Measurements from ENCODE around the gene TXNRD1. TPM values are rescaled to one million over a fixed set of nuclear protein-coding genes. Genes with fewer than 3 reads are reported as not detected.

TXNRD1 gene
- total and polyA plus RNA-seq, 12 donors: 53.9 to 487 (median 290) TPM

GRCh38 chr12:104309446-104309993, 93.9 kb downstream of the TXNRD1 start:
- no peak for DNase-seq
- no peak for TF ChIP-seq CTCF (IDR thresholded peaks at IDR 0.05)
- no peak for TF ChIP-seq POLR2A (IDR thresholded peaks at IDR 0.05)
- Histone ChIP-seq H3K4me3 (no peak overlapping the region), H3K9me3 (replicated peaks in 1 of 3) (no peaks in the 10 kb centered on the region), H3K27me3 (no peaks in the 10 kb centered on the region), H3K36me3 (replicated peaks in 1 of 2) (peaks cover 0 to 41% of the 10 kb centered on the region in 2 donors), H3K4me1 (replicated peaks in 1 of 2) (peaks cover 23 to 51% of the 10 kb centered on the region in 2 donors), H3K27ac (peak overlapping the region in 1 of 5 donors; percentile 14)
- intact Hi-C loops (cut with DNase I): no loop called here
- 92 to 95% (median 95%) methylated on average over 4 of the region's 4 CpGs for WGBS, 4 donors

- peaks cover 17 to 37% of the 10 kb centered on the region in 2 donors for H3K4me1 ChIP-seq (replicated peaks in 1 of 2)
- WGBS, 4 donors: 60 to 70% (median 67%) methylated on average over 5 of the region's 5 CpGs
- peaks cover 0 to 55% of the 10 kb centered on the region in 2 donors for H3K36me3 ChIP-seq (replicated peaks in 1 of 2)
- intact Hi-C loops (cut with DNase I): loop anchor here in 1 of 2 donors (5.0 kb wide), 1 partner anchor 821 kb away; no protein-coding TSS in a partner anchor
- no peaks in the 10 kb centered on the region for H3K27me3 ChIP-seq
- H3K27ac ChIP-seq: peak overlapping the region in 1 of 5 donors; percentile 31
- DNase-seq: no peak
- H3K4me3 ChIP-seq: no peak overlapping the region
- no peaks in the 10 kb centered on the region for H3K9me3 ChIP-seq (replicated peaks in 1 of 3)
- TF ChIP-seq POLR2A (IDR thresholded peaks at IDR 0.05) (no peak), CTCF (IDR thresholded peaks at IDR 0.05) (no peak)
Observed at GRCh38 chr12:104310751-104311633, 95.4 kb downstream of the TXNRD1 start.

GRCh38 chr12:104312202-104312601, 96.6 kb downstream of the TXNRD1 start:
- Histone ChIP-seq H3K27ac (no peak overlapping the region), H3K4me1 (replicated peaks in 1 of 2) (peaks cover 5 to 25% of the 10 kb centered on the region in 2 donors), H3K36me3 (replicated peaks in 1 of 2) (peaks cover 0 to 67% of the 10 kb centered on the region in 2 donors), H3K9me3 (replicated peaks in 1 of 3) (no peaks in the 10 kb centered on the region), H3K4me3 (no peak overlapping the region), H3K27me3 (no peaks in the 10 kb centered on the region)
- 92 to 96% (median 95%) methylated on average over 1 of the region's 1 CpG for WGBS, 4 donors
- no peak for DNase-seq
- TF ChIP-seq POLR2A (IDR thresholded peaks at IDR 0.05) (no peak), CTCF (IDR thresholded peaks at IDR 0.05) (no peak)
- intact Hi-C loops (cut with DNase I): loop anchor here in 1 of 2 donors (5.0 kb wide), 1 partner anchor 820 kb away; no protein-coding TSS in a partner anchor

- H3K9me3 ChIP-seq (replicated peaks in 1 of 3): no peaks in the 10 kb centered on the region
- no peak overlapping the region for H3K4me3 ChIP-seq
- TF ChIP-seq CTCF (IDR thresholded peaks at IDR 0.05) (no peak), POLR2A (IDR thresholded peaks at IDR 0.05) (no peak)
- WGBS, 4 donors: 91 to 98% (median 96%) methylated on average over 1 of the region's 1 CpG
- DNase-seq: no peak
- intact Hi-C loops (cut with DNase I): loop anchor here in 1 of 2 donors (5.0 kb wide), 1 partner anchor 820 kb away; no protein-coding TSS in a partner anchor
- peaks cover under 1 to 20% of the 10 kb centered on the region in 2 donors for H3K4me1 ChIP-seq (replicated peaks in 1 of 2)
- peaks cover 0 to 72% of the 10 kb centered on the region in 2 donors for H3K36me3 ChIP-seq (replicated peaks in 1 of 2)
- no peak overlapping the region for H3K27ac ChIP-seq
- no peaks in the 10 kb centered on the region for H3K27me3 ChIP-seq
Observed at GRCh38 chr12:104312654-104313053, 97.1 kb downstream of the TXNRD1 start.
